Measurements from ENCODE around the gene TRAK2.
"Not testable (repeated sequence)": the region's sequence is repeated elsewhere in the genome, so short reads cannot be mapped to it uniquely, and the experiment has no call there.

TRAK2 gene

GRCh38 chr2:201448701-201449100, 2.6 kb downstream of the TRAK2 start:
- peak; percentile 40 for DNase-seq (ENCODE audit: low read depth)

- no peak for DNase-seq (ENCODE audit: low read depth)
These were observed 3.2 kb downstream of the TRAK2 start for GRCh38 chr2:201448061-201448460.

DNA sequence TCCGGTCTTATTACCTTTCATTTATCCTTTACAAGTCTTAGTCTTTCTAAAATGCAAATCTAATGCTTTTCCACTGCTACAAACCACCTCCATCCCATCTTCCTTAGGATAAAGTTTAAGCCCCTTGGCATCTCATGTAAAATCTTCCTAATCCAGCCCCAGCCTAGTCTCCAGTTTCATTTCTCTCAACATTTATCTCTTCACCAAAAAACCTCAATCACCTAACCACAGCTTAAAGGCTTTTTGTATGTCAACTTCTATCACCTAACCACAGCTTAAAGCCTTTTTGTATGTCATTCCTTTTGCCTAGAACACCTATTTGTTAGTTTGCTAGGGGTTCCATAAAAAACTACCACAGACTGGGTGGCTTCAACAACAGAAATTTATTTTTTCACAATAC, 4.2 kb downstream of the TRAK2 start:
- DNase-seq (ENCODE audit: low read depth), result no peak

DNA sequence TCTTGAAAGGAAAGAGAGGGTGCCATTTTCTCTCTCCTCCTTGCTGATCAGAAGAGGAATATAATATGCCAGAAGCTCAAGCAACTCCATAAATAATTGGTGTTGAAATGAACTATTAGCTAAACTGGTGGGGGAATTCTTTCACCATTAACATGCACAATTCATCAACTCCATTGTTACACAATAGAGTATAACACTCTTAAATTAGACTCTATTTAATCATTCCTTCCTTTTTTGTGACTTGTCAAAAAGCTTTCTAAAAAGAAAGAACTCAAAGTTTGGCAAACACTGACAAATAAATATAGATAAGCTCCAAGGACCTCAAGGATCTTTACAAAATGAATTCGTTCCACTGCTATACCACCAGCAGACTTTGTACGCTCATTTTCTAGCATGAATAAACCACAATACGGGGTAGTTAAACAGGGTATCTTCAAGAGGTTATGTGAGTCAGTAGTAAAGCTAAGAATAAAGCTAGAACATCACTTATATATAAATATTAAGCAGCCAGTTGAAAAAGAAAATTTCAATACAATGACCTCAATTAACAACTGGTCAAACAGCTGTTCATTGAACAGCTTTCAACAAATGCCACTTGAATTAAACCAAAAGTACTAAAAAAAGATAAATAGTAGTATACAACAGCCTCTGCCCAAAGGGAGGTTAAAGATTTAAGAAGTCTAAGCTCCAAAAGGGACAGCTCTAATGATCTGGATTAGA, 6.4 kb downstream of the TRAK2 start:
- DNase-seq (ENCODE audit: low read depth), result no peak

GRCh38 chr2:201441409-201441808, 9.8 kb downstream of the TRAK2 start:
- no peak for DNase-seq (ENCODE audit: low read depth)

DNA sequence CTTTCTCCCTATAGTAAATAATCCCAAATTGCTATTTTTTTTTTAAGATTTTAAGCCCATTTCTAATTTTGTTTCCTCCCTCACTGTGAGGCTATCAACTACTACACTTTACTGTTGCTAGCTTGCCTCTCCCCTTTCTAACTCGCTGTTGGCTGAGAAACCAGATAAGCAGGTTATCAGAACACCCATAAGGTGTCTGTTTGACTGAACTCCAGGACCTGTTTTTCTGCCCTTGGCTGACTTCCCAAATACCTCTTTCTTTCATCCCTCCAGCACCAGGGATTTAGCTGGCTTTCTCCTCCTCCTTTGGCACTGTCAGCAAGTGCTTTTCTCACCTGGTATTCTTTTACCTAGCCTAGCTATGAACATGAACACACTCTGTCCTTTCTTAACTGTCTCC, 11.1 kb downstream of the TRAK2 start:
- DNase-seq (ENCODE audit: low read depth), result no peak

GRCh38 chr2:201439336-201439922, 11.8 kb downstream of the TRAK2 start:
- DNase-seq (ENCODE audit: low read depth), result not testable (repeated sequence)

DNA sequence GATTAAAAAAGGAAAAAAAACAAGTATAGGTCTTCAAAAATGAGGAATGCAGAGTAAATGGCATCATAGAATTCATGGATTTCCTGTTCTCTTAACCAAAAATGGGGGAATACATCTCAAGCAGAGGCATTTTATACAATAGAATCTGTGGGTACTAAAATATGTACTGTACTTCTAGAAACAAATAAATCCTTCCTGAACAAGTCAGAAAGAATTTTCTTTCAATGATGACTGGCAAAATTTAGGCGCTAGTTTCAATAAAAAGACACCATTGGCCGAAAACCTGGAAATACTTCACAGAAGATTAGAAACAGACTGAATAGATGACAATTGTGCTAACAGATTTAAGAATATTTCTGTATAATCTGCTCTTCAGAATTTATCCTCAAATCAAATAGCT, 15.1 kb downstream of the TRAK2 start:
- DNase-seq (ENCODE audit: low read depth), result no peak

DNA sequence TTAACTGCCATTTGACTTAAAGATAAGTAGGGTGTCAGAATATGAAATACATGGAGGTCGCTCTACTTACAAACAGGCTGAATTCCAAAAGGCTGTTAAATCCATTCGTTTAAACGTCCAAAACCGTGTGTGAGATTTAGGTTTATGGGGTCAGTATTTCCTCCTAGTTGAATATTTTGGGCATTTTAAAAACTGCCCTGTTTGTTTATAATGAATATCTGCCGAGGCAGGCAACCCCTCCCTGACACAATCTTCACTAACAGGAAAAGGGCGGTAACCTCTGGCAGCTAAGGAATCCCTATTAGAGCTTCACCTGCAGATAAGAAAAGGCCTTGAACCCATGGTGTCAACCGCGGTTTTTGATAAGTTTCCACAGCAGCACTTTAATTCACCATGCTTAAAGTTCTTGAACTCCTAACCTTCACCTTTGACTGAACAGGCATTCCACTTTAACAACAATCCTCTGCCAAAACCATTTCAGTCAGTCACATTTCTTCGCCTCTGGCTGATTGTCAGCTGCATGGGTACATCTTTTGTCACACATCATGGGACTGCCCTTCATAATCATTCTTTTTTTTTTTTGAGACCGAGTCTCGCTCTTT, 17.8 kb downstream of the TRAK2 start:
- no peak for DNase-seq (ENCODE audit: low read depth)

DNA sequence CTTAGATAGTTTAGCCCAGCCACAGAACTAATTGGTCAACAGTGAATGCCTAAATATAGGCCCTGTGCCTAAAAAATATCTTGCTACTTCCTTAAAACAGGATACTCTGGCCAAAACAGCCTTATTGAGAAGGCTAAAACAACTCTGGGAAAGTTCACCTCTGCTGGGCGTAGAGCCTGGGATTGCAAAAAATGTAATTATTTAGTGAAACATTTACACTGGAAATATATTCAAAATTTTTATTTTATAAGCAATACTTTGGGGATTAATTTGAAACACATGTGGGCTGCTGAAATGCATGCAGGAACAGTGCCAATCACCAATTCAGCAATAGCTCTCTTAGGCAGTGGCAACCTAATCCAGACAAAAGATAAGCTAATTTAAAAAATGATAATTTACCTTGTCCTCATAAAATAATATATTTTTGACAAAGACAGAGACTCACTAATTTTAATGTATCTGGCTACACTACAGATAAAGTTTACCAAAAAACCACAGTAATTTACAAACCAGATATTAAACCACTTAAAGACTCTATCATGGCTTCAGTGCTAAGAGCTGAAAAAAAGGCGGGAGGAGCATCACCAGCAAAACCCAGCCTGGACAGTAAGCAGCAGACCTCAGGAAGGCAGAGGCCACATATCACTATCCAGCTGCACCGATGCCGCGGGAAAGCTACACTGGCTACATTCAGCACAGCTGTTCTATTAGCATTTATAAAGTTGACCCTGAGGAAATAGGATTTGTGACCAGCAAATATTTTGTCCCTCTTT, 18.5 kb downstream of the TRAK2 start:
- no peak for DNase-seq (ENCODE audit: low read depth)

DNA sequence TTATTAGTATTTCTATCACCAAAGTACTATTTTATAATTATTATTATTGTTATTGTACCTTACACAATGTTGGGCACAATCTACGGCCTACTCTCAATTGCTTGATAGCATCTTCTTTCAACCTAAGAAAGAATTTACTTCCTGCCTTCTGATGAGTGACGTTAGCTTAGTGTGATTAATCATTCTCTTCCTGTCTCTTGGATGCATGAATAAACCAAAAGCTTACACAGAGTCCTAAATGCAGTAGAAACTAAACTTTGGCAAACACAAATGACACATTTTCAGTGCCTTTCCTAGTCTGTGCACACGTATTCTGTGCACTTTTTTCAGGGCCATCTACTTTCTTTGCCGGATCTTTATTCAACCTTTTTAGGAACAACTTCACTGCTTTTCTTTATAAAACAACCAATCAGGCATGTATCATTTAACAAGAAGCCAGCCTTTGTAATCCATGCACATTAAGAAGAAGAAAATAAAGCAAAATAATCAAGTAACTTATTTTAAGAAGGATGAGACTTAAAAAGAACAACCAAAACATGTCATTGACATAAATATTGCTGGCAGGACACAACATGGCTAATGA, 19.1 kb downstream of the TRAK2 start:
- DNase-seq (ENCODE audit: low read depth), result no peak

- no peak for DNase-seq (ENCODE audit: low read depth)
These were observed 20.4 kb downstream of the TRAK2 start for GRCh38 chr2:201430839-201431238.

- DNase-seq (ENCODE audit: low read depth), result not testable (repeated sequence)
These were observed 20.9 kb downstream of the TRAK2 start for GRCh38 chr2:201430322-201430721.

DNA sequence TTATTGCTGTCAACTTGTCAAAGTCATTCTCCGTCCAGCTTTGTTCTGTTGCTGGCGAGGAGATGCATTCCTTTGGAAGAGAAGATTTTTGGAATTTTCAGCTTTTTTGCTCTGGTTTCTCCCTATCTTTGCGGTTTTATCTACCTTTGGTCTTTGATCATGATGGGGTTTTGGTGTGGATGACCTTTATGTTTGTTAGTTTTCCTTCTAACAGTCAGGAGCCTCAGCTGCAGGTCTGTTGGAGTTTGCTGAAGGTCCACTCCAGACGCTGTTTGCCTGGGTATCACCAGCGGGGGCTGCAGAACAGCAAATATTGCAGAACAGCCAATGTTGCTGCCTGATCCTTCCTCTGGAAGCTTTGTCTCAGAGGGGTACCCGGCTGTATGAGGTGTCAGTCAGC, 21.4 kb downstream of the TRAK2 start:
- not testable (repeated sequence) for DNase-seq (ENCODE audit: low read depth)

GRCh38 chr2:201428366-201428765, 22.9 kb downstream of the TRAK2 start:
- DNase-seq (ENCODE audit: low read depth), result not testable (repeated sequence)

- DNase-seq (ENCODE audit: low read depth), result no peak
These were observed 25.3 kb downstream of the TRAK2 start for GRCh38 chr2:201425952-201426351.

- DNase-seq (ENCODE audit: low read depth), result no peak
These were observed 30.7 kb downstream of the TRAK2 start for GRCh38 chr2:201420442-201421113.

DNA sequence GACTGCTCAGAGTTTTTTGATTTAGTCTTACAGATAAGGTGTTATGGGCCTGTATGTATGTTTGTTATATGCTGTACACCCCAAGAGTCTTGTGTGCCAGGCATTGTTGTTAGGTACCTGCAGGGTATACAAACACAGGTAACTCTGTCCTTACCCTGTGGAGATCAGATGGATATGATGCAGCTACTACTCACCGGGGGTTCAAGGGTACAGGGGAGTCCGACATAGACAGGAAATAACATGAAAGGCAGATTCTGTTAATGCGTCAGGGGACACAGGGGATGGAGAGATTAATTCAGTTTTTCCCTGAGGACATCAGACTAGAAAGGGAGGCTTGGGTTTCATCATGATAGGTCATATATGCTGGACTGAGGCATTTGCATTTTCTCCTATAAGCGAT, 31.3 kb downstream of the TRAK2 start:
- DNase-seq (ENCODE audit: low read depth), result no peak

GRCh38 chr2:201419057-201419635, 32.1 kb downstream of the TRAK2 start:
- DNase-seq (ENCODE audit: low read depth), result no peak

DNA sequence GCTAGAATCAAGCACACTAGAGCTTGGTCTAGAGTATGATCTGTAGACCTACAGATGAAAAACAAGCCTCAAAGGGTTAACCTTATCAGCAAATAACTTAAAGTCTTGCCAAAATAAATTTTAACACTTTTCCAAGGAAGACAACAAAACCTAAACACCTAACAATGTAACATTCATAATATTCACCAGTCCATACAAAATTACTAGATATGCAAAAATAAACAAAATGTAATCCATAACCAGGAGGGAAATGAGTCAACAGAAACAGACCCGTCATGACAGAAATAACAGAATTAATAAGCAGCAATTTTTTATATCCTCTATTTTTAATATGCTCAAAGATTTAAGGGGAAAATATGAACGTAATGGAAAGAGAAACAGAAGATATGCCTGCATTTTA, 36.1 kb downstream of the TRAK2 start:
- DNase-seq (ENCODE audit: low read depth), result no peak

All from T-helper 22 cell (primary cell).